ENCODE measurements around the gene USP13.
"Not testable (repeated sequence)": the region's sequence is repeated elsewhere in the genome, so short reads cannot be mapped to it uniquely, and the experiment has no call there.

Gene USP13

DNA sequence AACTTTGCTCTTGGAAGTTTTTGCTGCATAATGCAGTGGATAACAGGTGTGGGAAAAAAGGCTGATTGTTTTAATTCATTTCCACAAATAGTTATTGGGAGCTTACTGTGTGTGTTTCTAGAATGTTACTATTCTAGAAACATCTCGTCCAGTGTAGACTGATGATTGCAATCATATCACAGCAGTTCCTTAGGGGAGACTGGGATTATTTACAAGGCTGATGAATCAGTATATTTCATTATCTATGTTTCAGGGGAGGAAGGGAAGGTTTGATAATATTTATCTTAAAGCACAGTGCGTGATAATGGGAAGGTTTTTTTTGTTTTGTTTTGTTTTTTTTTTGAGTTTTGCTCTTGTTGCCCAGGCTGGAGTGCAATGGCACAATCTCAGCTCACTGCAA is 2.4 kb downstream of the USP13 start:
- no peak for FAIRE-seq

DNA sequence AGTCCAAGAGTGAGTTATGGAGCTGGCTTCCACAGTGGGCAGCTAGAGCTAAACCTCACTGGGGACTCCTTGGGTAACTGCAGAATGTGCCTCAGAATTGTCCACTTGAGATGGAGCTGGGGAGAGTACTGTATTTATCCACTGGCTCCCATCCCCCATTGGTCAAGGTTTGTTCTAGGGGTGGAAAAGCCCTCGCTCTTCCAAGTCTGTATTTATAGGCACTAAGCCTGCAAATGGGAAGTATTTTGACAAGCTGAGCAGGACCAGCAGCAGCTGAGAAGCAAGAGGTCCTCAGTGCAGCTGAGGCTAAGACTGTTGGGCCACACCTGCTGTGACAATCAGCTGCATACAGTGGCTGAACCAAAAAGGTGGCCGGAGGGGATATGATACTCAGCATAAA is 5.8 kb downstream of the USP13 start:
- FAIRE-seq = no peak

DNA sequence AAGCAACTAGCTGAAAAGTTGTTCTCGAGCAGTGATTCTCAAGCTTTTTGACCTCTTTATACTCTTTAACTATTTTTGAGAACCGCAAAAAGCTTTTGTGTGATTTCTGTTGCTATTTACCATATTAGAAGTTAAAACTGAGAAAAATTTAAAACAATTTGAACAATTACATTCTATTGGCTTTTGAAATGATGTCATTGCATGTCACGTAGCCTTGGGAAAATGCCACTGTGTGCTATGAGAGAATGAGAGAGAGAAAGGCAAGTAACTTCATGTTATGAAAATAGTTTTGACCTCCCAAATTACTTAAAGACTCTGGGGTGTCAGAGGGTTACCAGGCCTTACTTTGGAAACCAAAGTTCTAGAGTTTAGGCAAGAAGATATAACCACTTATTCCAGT is 8.0 kb downstream of the USP13 start:
- FAIRE-seq = no peak

DNA sequence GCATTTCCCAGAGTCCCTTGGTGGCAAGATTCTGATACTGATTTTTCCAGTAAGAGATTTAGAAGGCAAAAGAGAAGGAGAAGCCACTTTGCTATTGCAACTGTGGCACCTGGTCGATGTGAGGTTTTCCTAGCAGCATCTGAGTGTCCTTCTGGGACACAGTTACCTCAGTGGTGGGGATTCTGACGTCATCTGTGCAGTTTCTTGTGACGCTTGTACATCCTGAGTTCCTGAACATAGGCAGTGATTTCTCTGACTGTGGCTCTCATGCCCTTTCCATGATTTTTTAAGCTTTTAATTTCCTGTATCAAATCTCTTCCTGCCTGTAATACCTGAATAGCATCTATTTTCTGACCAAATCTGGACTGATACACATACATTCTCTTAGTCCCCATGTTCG is 8.9 kb downstream of the USP13 start:
- no peak for FAIRE-seq

DNA sequence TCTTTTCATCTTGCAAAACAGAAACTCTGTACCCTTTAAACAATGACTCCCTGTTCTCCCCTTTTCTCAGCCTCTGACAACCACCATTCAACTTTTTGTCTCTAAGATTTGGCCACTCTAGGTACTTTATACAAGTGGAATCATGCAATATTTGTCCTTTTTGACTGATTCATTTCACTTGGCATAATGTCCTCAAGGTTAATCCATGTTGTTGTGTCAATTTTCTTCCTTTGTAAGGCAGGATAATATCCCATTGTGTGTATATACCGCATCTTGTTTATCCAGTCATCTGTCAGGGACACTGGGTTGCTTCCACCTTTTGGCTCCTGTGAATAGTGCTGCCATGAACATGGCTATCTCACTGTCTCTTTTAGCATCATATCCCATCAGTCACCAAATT is 10.3 kb downstream of the USP13 start:
- no peak for FAIRE-seq

DNA sequence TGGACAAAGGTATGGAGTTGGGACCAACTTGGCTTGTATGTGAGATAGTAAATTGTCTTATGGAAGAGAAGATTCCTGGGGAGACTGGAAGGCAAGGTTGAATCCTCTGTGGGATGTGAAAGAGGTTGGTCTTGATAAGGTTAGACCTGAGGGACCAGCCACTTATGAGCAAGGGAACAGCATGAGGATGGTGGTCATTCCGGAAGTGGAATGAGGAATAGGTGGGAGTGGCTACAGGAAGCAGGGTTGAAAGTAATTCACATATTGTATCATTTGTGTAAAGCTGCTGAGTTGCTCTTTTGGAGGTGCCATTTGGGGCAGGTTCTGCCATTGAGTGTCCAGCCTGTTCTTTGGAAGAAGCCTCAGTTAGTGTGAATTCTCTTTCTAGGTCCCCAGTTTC is 13.2 kb downstream of the USP13 start:
- no peak for FAIRE-seq

DNA sequence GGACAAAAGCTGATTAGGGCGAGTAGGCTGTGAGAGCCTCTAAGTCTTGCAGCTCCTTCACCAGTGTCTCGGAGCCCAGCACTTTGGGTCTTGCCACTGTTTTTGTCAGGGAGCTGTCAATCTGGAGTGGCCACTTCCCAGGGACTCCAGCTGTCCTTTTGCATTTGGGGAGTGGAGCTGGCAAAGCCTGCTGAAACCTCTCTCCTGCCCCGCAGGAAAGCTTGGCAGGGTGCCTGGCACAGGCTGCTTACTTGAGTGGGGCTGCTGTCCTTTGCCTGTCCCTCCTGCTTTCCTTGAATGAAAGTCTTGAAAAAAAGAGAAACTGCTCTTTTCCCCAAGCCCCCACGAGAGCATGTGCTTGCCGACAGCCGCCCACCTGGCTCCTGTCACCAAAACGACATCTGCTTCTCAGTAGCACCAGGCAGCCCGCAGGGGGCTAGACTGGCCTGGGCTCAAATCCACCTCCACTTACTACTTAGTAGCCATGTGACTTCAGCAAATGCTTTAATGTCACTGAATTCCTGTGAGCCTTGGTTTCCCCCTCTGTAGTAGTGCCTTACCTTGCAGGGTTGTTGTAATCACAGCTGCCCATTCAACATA is 13.7 kb downstream of the USP13 start:
- FAIRE-seq = no peak

DNA sequence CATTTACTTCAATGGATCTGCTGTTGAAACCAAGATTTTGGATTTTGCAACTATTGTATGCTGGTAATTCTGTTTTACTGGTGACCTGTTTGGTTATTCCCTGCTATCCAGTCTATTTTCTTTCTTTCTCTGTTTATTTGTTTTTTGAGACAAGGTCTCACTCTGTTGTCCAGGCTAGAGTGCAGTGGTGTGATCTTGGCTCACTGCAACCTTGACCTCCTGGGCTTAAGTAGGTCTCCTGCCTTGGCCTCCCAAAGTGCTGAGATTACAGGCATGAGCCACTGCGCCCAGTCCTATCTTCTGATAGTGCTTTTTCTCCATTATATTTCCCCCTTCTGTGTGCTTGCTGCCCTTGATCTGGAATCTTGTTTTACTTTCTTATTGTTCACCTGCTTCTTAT is 15.6 kb downstream of the USP13 start:
- no peak for FAIRE-seq

DNA sequence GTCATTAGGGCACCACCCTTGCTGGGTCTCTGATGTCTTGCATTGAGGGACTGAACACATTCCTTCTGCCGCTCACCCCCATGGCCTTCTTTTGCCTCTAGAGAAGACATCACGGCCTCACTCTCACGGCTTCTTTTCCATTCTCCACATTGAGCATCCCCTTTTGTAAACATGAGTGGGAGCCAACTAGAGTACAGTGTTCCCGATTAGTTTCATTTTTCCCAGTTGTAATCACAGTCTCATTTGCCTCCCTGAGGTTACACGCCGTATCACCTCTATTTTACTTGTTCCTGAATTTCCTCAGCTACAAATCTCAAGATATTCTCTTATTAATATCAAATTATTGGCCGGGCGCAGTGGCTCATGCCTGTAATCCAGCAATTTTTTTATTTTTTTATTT is 17.5 kb downstream of the USP13 start:
- no peak for FAIRE-seq

DNA sequence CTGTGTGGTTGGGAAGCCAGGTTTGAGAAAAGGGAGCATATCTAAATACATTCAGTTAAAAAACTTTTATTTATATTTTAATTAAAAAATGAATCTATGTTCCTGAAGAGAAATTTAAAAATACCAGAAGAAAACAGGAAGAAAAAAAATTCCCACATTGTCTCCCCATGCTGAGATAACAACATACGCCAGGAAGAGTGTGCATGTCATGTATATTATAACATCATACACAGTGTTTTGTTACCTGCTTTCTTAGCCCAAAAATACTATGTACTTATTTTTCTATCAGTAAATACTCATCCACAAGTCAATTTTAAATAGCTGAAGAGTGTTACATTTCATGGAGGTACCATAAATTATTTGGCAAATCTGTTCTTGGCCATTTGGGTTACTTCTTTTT is 18.5 kb downstream of the USP13 start:
- no peak for FAIRE-seq

DNA sequence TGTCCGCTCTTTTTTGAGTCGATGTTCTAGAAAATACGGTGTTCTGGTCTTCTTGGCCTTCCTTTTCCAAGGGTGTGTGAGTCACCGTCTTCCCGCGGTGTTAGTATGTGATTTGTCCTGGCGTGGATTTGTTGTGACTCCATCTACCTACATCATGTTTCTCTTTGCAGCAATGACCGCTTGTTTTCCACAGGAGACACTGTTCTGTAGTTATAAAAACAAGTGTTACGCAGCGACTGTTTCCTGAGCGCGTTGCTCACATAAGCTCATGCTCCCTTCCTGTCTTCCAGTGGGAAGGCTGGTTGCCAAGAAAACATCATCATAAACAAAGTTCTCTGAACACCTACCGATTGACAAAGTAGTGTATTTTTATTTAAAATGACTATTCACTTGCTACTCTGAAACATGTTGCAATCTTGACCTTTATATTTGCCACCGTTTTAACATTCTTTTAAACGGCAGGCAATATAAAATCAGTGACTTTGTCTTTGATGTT is 19.0 kb downstream of the USP13 start:
- no peak for FAIRE-seq

DNA sequence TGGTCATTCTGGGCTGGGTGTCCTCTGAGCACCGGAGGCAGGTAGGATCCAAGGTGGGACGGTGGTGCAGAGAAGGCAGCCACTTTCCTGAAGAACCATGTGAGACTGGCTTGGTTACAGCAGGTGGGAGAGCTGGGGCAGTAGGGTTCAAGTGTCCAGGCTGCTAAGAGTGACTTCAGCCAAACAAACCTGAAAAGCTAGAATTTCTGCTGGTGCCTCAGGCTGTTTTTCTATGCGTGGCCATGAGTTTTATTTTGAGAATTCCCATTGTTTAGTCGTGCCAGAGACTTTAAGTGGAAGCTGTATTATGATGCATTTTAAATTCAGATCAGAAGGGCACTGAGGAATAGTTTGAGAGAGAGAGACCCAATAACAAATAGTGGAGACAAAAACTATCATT is 20.1 kb downstream of the USP13 start:
- FAIRE-seq = no peak

DNA sequence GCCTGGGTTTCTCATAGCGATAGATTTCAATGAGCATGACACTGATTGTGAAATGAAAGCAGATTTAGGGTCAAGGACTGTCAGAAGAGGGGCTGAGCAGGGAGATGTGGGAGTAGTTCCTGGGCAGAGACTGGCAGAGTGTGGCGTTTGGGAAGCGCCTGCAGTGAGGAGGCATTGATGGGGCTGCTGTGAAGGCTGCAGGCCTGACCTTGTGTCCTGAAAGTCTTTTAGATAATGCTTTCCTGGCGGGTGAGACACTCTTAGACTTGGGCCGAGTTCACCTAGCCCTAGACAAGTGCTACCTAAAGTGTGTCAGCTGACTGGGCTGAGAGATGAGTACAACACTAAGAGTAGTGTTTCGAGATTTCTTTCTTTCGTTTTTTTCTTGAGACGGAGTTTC is 20.7 kb downstream of the USP13 start:
- FAIRE-seq = no peak

DNA sequence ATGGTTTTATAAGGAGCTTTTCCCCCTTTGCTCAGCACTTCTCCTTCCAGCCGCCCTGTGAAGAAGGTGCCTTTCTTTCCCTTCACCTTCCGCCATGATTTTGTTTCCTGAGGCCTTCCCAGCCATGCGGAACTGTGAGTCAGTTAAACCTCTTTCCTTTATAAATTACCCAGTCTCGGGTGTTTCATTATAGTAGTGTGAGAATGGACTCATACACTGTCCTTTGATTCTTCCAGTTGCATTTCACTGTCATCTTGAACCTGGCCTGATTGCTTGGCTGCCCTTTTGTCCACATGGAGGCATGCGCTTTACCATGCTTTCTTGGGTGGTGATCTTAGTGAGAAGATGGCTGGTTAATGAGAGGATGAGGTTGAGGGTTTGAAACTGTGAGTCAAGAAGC is 23.2 kb downstream of the USP13 start:
- FAIRE-seq = no peak

DNA sequence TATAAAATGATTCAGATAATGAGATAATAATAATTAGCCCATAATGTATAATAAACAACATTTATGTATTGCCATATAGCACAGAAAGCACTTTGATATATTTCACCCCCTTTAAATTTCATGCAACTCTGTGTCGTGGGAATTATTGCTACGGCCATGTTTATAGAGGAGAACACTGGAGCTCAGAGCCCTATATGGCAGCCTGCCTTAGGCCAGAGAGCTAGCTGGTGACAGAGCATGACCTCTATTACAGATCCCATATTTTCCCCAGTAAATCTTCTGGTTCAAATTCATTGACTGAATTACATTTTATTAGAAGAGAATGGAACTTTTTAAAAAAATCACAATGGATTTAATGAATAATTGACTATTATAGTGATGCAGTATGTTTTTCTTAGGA is 25.0 kb downstream of the USP13 start:
- FAIRE-seq = no peak

DNA sequence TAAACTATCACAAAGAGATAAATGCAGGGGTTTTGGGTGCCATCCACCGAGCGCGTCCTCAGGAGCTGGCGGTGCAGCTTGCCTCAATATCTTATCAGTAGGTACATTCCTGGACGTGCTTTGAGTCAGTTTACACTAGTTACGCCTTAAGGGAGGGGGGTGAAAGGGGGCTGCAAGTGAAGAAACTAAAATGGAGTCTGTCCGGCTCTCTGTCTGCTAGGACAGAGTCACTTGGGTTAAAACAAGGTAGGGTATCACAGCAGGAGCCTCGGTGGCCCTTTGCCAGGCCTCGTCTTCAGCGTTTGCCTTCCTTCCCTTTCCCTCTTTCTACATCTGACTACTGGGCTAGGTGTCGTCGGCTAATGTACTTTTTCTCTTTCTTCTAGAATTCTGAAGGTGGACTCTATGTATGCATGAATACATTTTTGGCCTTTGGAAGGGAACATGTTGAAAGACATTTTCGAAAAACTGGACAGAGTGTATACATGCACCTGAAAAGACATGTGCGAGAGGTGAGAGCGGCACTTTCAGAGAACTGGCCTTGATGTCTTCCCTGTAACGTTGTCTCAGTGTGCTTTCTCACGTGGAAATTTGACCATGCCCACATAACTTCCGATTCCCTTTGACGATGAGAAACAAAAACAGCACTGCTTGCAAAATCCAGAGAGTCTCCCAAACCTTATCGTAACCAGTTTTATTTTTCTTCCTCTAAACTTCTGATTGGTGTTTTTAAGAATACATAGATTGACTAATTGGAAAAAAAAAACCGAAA is 28.8 kb downstream of the USP13 start:
- FAIRE-seq = no peak

DNA sequence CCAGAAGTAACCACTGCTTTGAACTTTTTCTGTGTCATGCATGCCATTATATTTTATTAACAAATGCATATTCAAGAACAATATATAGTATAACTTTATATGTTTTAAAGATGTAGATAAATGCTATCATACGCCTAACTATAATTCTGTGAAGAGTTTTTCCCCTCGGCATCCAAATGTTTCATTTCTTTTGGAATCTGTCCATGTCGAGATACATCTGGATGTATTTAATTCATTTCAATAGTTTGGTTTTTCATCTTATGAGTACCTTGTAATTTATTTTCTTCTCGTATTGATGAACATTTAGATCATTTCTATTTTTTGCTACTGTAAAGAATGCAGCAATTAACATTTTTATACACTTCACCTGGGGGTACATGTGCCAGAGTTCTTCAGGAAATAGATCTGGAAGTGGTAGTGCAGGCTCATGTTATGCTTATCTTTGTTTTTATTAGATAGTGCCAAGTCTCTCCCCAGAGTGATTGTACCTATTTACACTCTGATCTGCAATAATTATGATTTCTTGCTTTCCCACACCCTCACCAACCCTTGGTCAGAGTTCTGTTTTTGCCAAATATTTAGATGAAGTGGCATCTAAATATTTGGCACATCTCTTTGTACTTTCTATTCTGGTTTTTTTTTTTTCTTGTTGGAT is 29.7 kb downstream of the USP13 start:
- no peak for FAIRE-seq

DNA sequence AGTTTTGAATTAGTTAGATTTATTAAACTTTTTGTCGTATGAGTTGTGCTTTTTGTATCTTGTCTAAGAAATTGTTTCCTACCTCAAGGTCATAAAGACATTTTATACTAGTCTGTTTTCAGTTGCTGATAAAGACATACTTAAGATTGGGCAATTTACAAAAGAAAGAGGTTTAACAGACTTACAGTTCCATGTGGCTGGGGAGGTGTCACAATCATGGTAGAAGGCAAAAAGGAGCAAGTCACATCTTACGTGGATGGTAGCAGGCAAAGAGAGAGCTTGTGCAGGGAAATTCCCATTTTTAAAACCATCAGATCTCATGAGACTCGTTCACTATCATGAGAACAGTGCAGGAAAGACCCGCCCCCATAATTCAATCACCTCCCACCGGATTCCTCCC is 30.4 kb downstream of the USP13 start:
- not testable (repeated sequence) for FAIRE-seq

DNA sequence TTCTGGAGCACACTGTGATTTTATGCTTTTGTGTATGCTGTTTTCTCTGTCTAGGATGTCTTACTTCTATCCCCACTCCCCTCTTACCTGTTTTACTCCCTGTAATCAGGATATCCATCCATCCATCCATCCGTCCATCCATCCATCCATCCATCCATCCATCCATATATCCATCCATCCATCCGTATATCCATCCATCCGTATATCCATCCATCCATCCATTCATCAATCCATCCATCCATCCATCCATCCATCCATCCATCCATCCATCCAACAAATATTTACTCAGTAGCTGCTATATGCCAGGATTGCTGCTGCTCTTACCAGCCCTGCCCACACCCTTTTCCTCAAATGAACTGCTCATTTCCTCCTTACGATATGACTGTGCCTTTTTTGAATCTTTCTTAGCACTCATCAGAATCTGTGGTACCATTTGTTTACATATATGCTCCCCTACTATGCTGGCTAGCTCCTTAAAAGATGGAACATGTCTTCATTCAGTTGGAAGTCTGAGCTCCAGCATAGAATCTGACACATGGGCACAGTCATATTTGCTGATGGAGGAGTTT is 35.2 kb downstream of the USP13 start:
- FAIRE-seq = no peak

DNA sequence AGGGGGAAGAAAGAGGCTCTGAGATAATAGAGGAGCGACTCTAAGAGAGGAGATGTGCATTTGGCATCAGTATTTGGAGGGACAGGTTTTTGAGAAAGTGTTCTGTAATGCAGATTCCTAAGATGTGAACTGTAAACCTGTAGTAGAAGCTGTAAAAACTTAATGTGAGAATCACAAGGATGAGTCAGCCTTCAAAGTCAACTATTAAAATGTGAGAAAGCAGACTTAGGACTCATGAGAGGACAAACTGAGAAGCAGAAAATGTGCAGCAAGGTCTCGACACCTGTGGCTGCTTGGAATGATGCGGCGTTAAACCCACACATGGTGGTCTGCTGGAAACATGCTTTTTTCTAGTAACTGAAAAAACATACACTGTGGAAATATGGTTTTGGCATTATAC is 36.0 kb downstream of the USP13 start:
- no peak for FAIRE-seq

DNA sequence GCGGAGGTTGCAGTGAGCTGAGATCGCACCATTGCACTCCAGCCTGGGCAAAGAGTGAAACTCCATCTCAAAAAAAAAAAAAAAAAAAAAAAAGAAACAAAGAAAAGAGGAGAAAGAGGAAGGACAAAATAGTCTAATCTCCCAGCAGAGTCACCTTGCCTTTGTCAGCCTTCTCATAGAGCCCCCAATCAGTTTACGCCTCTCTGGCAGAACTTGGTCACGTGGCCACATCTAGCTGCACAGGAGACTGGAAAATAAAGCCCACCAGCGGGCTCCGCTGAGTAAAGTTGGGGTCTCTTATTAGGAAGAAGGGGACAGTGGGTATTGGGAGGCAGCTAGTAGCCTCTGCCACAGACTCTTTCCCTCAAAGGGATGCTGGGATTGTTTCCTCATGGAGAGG is 41.9 kb downstream of the USP13 start:
- no peak for FAIRE-seq

DNA sequence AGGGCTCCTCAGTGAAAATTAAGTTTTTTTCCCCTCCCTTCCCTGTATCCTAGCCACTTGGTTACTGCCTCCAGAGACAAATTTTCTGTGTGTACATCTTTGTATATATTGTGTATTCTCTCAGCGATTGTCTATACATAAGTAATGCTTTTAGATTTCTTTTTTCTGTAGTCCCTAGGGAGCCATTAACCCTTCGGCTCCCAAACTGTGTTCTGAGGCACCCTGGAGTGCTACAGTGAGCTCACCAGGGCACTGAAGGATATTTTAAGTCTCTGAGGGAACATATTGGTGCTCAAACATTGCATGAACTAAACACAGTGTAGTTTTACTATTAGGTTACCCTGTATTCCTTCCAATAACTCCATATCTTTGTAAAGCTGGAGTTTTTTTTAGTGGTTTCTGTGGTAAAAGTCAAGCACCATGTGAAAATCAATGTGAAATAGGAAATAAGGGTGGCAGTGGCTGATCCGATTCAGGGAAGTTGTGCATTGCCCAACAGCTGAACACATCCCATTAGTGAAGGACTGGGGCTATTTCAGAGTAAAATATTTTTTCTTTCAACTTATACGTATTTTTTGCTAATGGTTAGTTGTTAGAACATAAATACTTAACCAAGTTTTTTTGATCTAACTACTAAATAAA is 43.0 kb downstream of the USP13 start:
- FAIRE-seq = no peak

DNA sequence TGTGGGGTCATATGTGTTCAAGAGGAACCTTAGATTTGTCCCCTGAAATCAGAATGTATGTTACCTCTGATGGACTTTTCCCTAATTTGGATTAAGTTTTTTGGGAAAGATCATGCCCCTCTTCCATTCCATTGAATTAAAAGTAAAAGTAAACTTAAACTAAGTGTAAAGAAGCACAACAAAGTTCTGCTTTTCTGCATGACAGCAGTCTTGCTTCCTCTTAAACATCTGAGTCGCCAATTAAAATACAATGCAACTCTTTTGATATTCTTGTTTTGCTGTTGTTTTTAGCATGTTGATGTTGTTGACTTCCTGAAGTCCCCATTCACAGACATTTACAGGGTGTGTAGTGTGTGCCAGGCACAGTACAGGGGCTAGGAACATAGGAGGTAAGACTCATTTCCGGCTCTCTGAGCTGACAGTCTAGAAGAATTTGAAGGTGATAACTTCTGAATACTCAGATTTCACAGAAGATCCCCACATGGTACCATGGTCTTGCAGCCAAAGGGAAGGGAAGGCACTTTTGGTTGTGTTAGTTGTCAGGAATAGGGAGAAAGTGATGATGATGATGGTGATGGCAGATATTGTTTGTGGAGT is 45.0 kb downstream of the USP13 start:
- no peak for FAIRE-seq

All from colon (tissue), 2 donors.